Ishikawa (cell line): ENCODE measurements around the gene ARG1.

ENCODE experiments used
- CEBPB ChIP-seq: IDR thresholded peaks from 2 replicates; pipeline ENCODE4 v1.6.1; 2012
- EP300 ChIP-seq: IDR thresholded peaks from 2 replicates; pipeline ENCODE4 v1.6.1; 2012; ENCODE audit warnings: borderline replicate concordance
- FOXM1 ChIP-seq: IDR thresholded peaks from 2 replicates; pipeline ENCODE4 v1.6.1; 2012; ENCODE audit warnings: low read depth, borderline replicate concordance
- NFIC ChIP-seq: IDR thresholded peaks from 2 replicates; pipeline ENCODE4 v1.6.1; 2012
- TAF1 ChIP-seq: IDR thresholded peaks from 2 replicates; pipeline ENCODE4 v1.6.1; 2012; ENCODE audit warnings: low read depth, mild to moderate bottlenecking
- TCF12 ChIP-seq: IDR thresholded peaks from 2 replicates; pipeline ENCODE4 v1.6.1; 2012; ENCODE audit warnings: low read depth
- ZBTB7A ChIP-seq: IDR thresholded peaks from 2 replicates; pipeline ENCODE4 v1.6.1; 2012; ENCODE audit warnings: low read depth
- TF ChIP-seq, protein P1 (sequence below): IDR thresholded peaks from 2 replicates; pipeline ENCODE4 v1.6.1; 2012
- TF ChIP-seq, protein P2 (sequence below): IDR thresholded peaks from 2 replicates; pipeline ENCODE4 v1.6.1; 2012

DNA sequence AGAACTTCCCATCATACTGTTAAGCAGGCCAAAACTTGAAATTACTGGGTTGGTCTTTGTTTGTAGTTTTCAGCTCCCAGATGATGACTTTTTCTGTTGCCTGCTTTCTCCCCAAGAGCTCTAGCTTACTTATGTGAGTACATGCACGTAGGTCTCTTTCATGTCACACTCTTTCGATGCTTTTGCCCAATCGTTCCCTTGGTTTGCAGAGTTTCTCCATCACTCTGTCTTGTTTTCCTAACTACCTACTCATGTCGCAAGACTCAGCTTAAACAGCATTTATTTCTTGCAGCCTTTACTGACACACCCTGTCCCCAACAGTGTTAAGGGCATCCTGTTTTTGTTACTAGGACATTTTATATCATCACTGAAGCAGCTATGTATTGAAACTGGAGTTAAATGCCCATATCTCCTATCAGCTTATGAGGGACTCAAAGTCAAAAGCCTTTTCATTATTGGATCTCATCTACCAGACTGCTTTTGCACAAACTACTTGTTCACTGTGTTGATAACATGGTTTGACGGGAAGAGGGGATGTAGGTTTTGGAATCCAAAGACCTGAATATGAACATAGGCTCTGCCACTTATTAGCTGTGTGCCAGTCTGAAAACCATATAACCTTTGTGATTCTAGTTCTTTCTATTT lies 2.9 kb downstream of the ARG1 start:
- no peak for TF ChIP-seq CEBPB
- TF ChIP-seq EP300, result no peak
- no peak for TF ChIP-seq ZBTB7A
- no peak for TF ChIP-seq FOXM1
- TF ChIP-seq, protein P1, sequence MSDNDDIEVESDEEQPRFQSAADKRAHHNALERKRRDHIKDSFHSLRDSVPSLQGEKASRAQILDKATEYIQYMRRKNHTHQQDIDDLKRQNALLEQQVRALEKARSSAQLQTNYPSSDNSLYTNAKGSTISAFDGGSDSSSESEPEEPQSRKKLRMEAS, result no peak
- TF ChIP-seq NFIC, result no peak
- no peak for TF ChIP-seq TCF12
- TF ChIP-seq, protein P2, sequence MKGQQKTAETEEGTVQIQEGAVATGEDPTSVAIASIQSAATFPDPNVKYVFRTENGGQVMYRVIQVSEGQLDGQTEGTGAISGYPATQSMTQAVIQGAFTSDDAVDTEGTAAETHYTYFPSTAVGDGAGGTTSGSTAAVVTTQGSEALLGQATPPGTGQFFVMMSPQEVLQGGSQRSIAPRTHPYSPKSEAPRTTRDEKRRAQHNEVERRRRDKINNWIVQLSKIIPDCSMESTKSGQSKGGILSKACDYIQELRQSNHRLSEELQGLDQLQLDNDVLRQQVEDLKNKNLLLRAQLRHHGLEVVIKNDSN, result no peak
- TF ChIP-seq TAF1, result no peak
